ENCODE data around the gene ARHGAP33.

ARHGAP33 gene

DNA sequence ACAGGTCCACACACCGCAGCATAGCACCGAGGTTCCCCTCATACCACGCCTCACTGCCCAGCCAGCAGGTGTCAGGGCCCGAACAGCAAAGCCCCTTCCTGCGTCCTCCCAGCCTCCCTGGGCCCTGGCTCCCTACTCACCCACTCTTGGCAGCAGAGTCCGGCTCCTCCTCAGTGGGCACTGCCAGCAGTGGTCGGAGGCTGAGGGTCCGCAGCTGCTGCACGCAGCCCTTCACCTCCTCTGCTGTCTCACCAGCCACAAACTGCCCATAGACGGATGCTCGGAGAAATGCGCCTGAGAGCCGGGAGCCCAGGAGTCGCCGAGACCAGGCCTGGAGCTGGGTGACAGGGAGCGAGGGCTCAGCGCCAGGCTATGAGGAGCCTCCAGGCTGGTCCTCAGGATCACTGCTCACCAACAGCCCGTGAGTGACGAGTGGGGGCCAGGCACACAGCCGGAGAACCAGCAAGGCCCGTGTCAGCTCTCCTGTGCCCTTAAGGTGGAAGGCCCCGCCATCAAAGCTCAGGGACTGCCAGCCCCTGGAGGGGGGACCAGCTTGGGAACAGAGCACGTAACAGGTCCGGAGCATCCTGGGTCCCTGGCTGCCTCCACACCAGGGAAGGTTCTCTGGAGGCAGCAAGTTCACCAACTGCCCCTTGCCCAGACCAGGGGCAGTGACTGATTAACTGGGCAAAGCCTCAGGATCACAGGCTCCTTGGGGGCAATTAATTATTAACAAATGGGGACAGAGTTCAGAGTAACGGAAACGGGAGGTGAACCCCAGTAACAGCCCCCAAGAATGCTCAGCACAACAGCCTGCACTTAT lies 37.1 kb downstream of the ARHGAP33 start, which contains the start of gene PRODH2:
PRODH2 (minus strand) TSS at position 626 of the 823 bp plus-strand sequence; CDS start at position 586, 40 bp downstream.
- no peaks in the 10 kb centered on the region for H3K9me3 ChIP-seq (ENCODE audit: insufficient read depth, low read length, severe bottlenecking)
- H3K27me3 ChIP-seq (ENCODE audit: insufficient read depth, low read length, poor library complexity), result no peaks in the 10 kb centered on the region
- H3K36me3 ChIP-seq (ENCODE audit: insufficient read depth, low read length), result no peaks in the 10 kb centered on the region
- H3K27ac ChIP-seq (ENCODE audit: low read length), result no peak within 1 kb of the TSS
- no peak within 1 kb of the TSS for H3K4me2 ChIP-seq (ENCODE audit: insufficient read depth, low read length)
- no peak for ATAC-seq (ENCODE audit: insufficient read depth, low read depth)
- H4K20me1 ChIP-seq (ENCODE audit: insufficient read depth, low read length), result no peaks in the 10 kb centered on the region
- H3K79me2 ChIP-seq (ENCODE audit: insufficient read depth, low read length), result no peaks in the 10 kb centered on the region
- TF ChIP-seq, protein P1, sequence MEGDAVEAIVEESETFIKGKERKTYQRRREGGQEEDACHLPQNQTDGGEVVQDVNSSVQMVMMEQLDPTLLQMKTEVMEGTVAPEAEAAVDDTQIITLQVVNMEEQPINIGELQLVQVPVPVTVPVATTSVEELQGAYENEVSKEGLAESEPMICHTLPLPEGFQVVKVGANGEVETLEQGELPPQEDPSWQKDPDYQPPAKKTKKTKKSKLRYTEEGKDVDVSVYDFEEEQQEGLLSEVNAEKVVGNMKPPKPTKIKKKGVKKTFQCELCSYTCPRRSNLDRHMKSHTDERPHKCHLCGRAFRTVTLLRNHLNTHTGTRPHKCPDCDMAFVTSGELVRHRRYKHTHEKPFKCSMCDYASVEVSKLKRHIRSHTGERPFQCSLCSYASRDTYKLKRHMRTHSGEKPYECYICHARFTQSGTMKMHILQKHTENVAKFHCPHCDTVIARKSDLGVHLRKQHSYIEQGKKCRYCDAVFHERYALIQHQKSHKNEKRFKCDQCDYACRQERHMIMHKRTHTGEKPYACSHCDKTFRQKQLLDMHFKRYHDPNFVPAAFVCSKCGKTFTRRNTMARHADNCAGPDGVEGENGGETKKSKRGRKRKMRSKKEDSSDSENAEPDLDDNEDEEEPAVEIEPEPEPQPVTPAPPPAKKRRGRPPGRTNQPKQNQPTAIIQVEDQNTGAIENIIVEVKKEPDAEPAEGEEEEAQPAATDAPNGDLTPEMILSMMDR (IDR thresholded peaks at IDR 0.05; ENCODE audit: borderline replicate concordance, extremely low read depth, low read length, poor library complexity, severe bottlenecking), result no peak
- no peak for TF ChIP-seq EZH2 (IDR thresholded peaks at IDR 0.05; ENCODE audit: borderline replicate concordance, low read depth, low read length, severe bottlenecking)
- H2AFZ ChIP-seq (ENCODE audit: low read depth, low read length), result no peak within 1 kb of the TSS
- no peak for DNase-seq
- H3K9ac ChIP-seq (ENCODE audit: low read depth, low read length), result no peak within 1 kb of the TSS
- H3K4me3 ChIP-seq (ENCODE audit: low read depth in 1 of 2, low read length in 2 of 2), result no peak within 1 kb of the TSS
- no peaks in the 10 kb centered on the region for H3K4me1 ChIP-seq (ENCODE audit: insufficient read depth, low read length)

DNA sequence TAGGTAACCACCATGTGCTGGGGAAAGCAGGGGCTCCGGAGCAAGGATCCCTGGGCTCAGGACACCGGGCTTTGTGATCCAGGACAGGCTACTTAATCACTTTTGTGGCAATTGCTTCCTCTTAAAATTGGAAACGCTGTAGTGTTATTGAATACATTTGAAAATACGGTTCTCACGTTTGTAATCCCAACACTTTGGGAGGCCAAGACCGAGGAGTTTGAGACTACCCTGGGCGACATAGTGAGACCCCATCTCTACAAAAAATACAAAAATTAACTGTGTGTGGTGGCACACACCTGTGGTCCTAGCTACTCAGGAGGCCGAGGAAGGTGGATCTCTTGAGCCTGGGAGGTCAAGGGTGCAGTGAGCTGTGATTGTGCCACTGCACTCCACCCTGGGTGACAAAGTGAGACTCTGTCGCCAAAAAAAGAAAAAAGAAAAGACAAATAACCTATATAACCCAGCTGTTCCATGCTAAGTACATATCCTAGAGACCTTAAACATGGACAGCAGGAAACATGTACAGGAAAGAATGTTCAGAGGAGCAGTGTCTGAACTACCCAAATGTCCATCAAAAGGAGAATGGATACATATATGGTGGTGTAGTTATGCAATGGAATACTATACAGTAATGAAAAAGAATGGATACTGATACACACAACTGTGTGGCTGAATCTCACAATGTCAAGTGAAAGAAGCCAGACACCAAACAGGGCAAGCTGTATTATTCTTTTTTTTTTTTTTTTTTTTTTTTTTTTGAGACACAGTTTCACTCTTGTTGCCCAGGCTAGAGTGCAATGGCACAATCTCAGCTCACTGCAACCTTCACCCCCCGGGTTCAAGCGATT lies 37.9 kb downstream of the ARHGAP33 start:
- no peak for DNase-seq
- Histone ChIP-seq H3K4me3 (ENCODE audit: low read depth in 1 of 2, low read length in 2 of 2) (no peak overlapping the region), H3K4me2 (ENCODE audit: insufficient read depth, low read length) (no peak overlapping the region), H4K20me1 (ENCODE audit: insufficient read depth, low read length) (no peaks in the 10 kb centered on the region), H3K36me3 (ENCODE audit: insufficient read depth, low read length) (no peaks in the 10 kb centered on the region), H3K79me2 (ENCODE audit: insufficient read depth, low read length) (no peaks in the 10 kb centered on the region), H3K27me3 (ENCODE audit: insufficient read depth, low read length, poor library complexity) (no peaks in the 10 kb centered on the region), H3K9me3 (ENCODE audit: insufficient read depth, low read length, severe bottlenecking) (no peaks in the 10 kb centered on the region), H2AFZ (ENCODE audit: low read depth, low read length) (no peak overlapping the region), H3K4me1 (ENCODE audit: insufficient read depth, low read length) (no peaks in the 10 kb centered on the region), H3K27ac (ENCODE audit: low read length) (no peak overlapping the region), H3K9ac (ENCODE audit: low read depth, low read length) (no peak overlapping the region)
- ATAC-seq (ENCODE audit: insufficient read depth, low read depth), result no peak
- TF ChIP-seq EZH2 (IDR thresholded peaks at IDR 0.05; ENCODE audit: borderline replicate concordance, low read depth, low read length, severe bottlenecking), result no peak

DNA sequence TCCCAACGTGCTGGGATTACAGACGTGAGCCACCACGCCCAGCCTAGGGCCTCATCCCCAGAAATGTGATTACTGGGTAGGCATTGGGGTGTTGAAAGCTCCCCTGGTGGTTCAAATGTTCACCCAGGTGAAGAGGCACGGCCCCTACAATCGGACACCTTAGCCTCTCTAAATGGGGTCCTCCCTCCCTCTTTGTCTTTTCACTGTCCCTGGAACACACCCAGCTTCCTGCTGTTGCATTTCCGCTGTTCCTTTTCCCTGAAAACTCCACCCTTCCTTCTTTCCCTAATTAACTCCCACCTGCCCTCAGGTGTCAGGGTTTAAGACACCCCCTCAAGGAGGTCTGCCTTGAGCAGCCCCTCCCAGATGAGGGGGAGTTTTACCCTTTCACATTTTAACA lies 40.9 kb downstream of the ARHGAP33 start:
- Histone ChIP-seq H3K27me3 (ENCODE audit: insufficient read depth, low read length, poor library complexity) (peaks cover 5% of the 10 kb centered on the region), H3K9me3 (ENCODE audit: insufficient read depth, low read length, severe bottlenecking) (no peaks in the 10 kb centered on the region), H3K4me2 (ENCODE audit: insufficient read depth, low read length) (no peak overlapping the region), H3K27ac (ENCODE audit: low read length) (no peak overlapping the region), H3K79me2 (ENCODE audit: insufficient read depth, low read length) (no peaks in the 10 kb centered on the region), H3K4me1 (ENCODE audit: insufficient read depth, low read length) (no peaks in the 10 kb centered on the region), H3K36me3 (ENCODE audit: insufficient read depth, low read length) (no peaks in the 10 kb centered on the region), H3K9ac (ENCODE audit: low read depth, low read length) (no peak overlapping the region), H3K4me3 (ENCODE audit: low read depth in 1 of 2, low read length in 2 of 2) (no peak overlapping the region), H2AFZ (ENCODE audit: low read depth, low read length) (no peak overlapping the region), H4K20me1 (ENCODE audit: insufficient read depth, low read length) (no peaks in the 10 kb centered on the region)
- DNase-seq, result no peak
- TF ChIP-seq, protein P1 (IDR thresholded peaks at IDR 0.05; ENCODE audit: borderline replicate concordance, extremely low read depth, low read length, poor library complexity, severe bottlenecking), result no peak
- no peak for TF ChIP-seq EZH2 (IDR thresholded peaks at IDR 0.05; ENCODE audit: borderline replicate concordance, low read depth, low read length, severe bottlenecking)
- ATAC-seq (ENCODE audit: insufficient read depth, low read depth), result no peak

DNA sequence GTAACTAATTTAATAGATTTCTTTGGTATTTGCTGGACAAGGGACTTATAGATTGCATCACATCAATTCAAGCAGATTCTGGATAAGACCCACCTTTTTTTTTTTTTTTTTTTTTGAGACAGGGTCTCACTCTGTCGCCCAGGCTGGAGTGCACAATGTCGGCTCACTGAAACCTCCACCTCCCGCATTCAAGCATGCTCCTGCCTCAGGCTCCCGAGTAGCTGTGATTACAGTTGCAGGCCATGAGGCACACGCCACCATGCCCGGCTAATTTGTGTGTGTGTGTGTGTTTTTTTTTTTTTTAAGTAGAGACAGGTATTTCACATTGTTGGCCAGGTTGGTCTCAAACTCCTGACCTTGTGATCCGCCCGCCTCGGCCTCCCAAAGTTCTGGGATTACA lies 41.5 kb downstream of the ARHGAP33 start:
- no peak overlapping the region for H3K27ac ChIP-seq (ENCODE audit: low read length)
- no peaks in the 10 kb centered on the region for H4K20me1 ChIP-seq (ENCODE audit: insufficient read depth, low read length)
- no peak overlapping the region for H3K4me2 ChIP-seq (ENCODE audit: insufficient read depth, low read length)
- DNase-seq (no peak), ATAC-seq (ENCODE audit: insufficient read depth, low read depth) (no peak)
- H3K4me1 ChIP-seq (ENCODE audit: insufficient read depth, low read length), result no peaks in the 10 kb centered on the region
- H3K27me3 ChIP-seq (ENCODE audit: insufficient read depth, low read length, poor library complexity), result peaks cover 5% of the 10 kb centered on the region
- no peak overlapping the region for H3K4me3 ChIP-seq (ENCODE audit: low read depth in 1 of 2, low read length in 2 of 2)
- H3K9me3 ChIP-seq (ENCODE audit: insufficient read depth, low read length, severe bottlenecking), result no peaks in the 10 kb centered on the region
- no peak overlapping the region for H2AFZ ChIP-seq (ENCODE audit: low read depth, low read length)
- no peaks in the 10 kb centered on the region for H3K36me3 ChIP-seq (ENCODE audit: insufficient read depth, low read length)
- H3K9ac ChIP-seq (ENCODE audit: low read depth, low read length), result no peak overlapping the region
- no peaks in the 10 kb centered on the region for H3K79me2 ChIP-seq (ENCODE audit: insufficient read depth, low read length)
- TF ChIP-seq, protein P1 (IDR thresholded peaks at IDR 0.05; ENCODE audit: borderline replicate concordance, extremely low read depth, low read length, poor library complexity, severe bottlenecking), result no peak
- TF ChIP-seq EZH2 (IDR thresholded peaks at IDR 0.05; ENCODE audit: borderline replicate concordance, low read depth, low read length, severe bottlenecking), result no peak

Data from DND-41 (cell line).